NOMO-1 (cell line): ENCODE measurements around the gene CTPS1.

ENCODE experiments used
- DNase-seq, 2 experiments: peaks; one replicate each; lab custom pipeline; 2025; ENCODE audit not compliant: unreplicated experiment in 2 of 2; lab: John Stamatoyannopoulos, UW

Gene CTPS1

GRCh38 chr1:40988280-40988679 lies 8.8 kb downstream of the CTPS1 start:
- no peak for DNase-seq

GRCh38 chr1:40989066-40989465 lies 9.6 kb downstream of the CTPS1 start:
- DNase-seq = no peak

- no peak for DNase-seq
These were observed 17.6 kb downstream of the CTPS1 start for GRCh38 chr1:40997096-40997495.

GRCh38 chr1:40998668-40999067 lies 19.2 kb downstream of the CTPS1 start:
- DNase-seq = no peak

DNA sequence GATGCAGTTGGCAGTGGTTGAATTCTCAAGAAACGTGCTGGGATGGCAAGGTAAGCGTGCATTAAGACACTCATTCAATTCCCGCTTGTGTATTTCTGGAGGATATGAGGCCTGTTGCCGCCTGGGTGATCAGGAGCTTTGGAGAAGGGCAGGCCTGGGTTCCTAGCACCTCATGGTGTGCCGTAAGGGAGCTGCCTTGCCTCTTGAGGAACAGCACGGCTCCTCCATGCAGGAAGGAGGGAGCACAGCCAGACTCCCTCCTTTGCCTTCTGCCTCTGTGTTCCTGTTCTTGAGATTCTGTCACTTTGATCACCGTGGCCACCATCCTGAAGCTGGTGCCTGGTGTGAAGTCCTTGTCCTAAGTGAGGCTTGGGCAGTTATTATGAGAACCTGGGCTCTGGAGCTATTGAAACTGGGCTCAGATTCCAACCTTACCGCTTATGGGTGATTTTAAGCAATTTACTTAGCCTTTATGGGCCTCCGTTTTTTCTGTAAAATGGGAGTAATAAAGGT lies 23.7 kb downstream of the CTPS1 start:
- DNase-seq = no peak

GRCh38 chr1:41003640-41004220 lies 24.2 kb downstream of the CTPS1 start:
- DNase-seq = peak; percentile 30 to 44

DNA sequence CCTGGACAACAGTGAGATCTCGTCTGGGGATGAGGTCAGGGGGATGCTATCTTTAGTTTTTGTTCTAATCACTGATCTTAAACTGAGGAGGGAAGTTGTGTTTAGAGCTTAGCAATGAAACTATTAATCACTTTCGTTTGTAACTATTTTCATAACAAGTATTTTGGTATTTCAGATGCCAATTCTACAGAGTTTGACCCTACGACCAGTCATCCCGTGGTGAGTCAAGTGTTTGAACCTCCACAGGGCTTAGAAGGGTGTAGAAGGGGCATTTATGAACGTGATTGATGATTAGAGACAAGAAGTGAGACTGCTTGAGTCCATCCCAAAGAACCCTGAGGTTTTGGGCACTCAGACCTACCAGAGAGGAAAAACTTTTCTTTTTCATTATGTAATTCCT lies 26.4 kb downstream of the CTPS1 start:
- no peak for DNase-seq

GRCh38 chr1:41006942-41007865 lies 27.7 kb downstream of the CTPS1 start:
- no peak for DNase-seq

DNA sequence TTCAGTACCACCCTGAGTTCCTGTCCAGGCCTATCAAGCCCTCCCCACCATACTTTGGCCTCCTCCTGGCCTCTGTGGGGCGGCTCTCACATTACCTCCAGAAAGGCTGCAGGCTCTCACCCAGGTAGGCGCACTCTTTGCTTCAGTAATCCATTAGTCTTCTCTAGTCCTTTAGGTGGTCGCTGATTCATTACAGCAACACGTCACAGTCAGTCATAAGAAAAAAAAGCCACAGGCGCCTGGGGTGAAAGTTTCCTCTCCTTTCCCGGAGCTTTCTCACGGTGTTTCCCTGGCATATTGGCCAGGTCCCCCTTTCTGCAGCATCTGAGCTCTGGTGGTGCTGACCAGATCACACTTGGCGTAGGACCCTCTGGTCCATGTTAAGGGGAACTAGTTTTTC lies 30.0 kb downstream of the CTPS1 start:
- DNase-seq = no peak

DNA sequence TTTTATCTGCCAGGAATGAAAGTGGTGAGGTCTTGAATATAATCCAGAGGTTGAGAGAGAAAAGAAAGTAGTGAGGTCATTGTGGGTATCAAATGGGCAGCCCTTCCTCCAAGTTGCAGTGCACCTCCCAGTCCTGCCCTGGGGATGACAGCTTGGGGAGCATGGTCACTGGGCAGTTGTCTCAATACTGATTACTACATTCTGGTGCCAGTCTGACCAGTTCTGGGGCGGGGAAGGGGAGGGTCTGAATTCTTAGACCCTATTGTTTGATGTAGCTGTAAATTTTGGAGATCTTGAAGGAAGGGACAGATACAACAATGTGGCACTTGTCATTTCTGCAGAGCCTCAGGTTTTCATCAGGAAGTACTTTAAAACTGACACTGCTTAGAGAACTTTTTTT lies 30.8 kb downstream of the CTPS1 start:
- DNase-seq = no peak

DNA sequence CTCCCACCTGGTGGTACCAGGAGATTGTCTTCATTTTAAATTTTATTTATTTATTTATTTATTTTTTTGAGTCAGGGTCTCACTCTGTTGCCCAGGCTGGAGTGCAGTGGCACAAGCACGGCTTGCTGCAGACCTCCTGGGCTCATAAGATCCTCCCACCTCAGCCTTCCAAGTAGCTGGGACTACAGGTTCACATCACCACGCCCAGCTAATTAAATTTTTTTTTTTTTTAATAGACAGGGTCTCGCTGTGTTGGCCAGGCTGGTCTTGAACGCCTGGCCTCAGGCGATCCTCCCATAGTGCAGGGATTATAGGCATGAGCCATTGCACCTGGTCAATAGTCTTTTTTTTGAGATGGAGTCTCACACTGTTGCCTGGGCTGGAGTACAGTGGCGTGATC lies 33.5 kb downstream of the CTPS1 start:
- DNase-seq = no peak

DNA sequence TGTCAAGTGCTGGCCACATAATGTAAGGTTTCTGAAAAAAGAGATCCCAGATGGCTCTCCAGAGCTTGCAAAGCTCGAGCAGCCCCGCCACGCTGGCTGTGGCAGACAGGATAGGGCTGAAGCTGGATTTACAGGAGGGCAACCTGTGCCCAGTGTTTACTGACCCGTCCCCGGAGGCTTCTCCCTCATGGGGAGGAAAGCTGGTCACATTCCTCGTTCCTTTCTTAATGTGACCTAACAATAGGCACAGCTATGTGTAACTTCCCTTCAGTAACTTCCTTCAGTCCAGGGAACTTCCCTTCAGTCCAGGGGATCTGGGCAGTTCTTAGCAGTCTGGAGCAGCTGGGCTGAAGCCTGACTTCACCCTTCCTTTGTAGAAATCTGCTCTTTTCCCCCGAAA lies 34.3 kb downstream of the CTPS1 start:
- no peak for DNase-seq

- no peak for DNase-seq
These were observed 35.4 kb downstream of the CTPS1 start for GRCh38 chr1:41014871-41015270.

DNA sequence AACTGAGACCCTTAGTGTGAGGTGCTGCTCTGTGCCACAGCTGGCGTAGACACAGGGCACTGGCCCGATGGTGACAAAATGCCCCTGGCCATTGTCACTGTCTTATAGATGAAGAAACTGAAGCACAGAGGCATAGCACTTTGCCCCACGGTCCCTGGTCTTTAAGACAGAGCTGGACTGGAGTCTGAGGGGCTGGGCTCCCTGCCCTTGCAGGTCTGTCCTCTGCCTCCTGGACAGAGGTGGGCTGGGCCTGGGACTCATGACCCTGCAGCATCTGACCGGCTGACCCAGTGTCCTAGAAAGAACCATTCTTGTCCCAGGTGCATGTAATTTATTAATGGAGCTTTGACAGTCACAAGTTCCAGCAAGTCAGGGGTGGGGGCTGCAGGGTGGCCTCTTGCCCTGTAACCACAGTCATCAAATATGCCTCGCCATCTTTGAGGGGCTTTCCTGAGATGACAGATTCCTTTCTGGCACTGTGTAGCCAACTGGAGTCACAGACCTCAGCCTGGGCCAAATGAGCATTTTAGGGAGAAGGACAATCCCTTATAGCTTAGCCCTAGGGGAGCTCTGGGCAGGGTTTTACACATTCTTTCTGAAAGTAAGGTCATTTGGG lies 35.9 kb downstream of the CTPS1 start:
- no peak for DNase-seq

DNA sequence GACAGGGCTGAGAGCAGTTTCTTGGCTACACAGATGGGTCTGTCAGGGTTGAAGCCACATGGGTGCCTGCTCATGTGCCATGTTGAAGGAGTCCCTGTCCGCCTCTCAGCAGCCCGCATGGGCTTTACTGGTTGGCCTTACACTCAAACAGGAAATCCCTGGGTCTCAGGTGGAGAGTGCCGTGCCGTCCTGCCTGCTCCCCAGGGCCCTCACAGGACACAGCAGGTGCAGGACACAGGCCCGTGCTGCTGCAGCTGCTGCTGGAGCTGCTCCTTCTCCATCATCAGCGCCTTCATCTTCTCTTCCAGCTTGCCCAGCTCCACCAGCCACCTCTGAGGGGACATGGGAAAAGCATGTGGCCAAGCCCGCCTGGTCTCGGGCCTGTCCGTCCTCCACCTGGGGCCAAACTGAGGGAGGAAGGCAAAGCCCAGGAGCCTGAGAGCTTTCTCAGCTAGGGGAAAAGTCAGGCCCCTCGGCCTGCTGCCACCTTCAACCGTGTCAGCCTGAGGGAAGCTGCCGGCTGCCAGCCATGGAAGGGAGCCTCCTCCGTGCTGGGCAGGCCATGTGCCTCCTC lies 36.5 kb downstream of the CTPS1 start:
- no peak for DNase-seq

DNA sequence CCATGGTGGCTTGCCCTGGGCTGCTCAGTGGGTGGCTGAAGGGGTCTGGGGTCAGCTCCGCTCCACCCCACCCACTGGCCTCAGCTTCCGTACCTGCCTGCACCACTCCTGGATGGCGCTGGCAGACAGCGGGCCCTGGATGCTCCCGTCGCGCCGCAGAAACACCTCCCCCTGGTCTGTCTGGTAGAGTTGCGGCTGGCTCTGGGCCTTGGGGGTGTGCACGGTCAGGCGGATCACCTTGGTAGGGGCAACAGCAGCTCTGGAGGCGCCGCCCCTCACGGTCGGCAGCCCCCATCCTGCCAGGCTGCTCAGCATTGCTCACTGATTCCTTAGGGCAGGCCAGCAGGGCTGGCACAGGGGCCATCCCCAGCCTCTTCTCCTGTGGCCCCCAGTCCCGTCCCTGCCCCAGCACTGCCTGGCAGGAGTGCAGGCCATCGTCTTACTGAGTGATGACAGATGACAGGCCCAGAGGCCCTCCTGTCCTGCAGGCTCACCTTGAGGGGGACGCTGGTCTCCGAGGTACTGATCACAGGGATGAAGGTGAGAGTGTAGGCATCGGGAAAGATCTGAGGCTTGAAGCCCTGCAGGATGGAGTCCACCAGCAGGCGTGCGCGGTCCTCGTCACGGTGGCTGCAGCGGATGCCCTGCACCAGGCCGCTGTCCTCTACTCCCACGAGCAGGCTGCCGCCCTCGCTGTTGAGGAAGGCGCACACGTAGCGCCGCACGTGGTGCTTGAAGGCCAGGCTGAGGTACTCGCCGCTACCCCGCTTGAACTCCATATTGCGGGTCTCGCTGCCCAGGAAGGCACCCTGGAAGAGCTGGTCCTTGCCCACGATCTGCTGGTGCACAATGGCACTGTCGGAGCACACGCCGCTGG lies 37.9 kb downstream of the CTPS1 start:
- no peak for DNase-seq

GRCh38 chr1:41018018-41018410 lies 38.5 kb downstream of the CTPS1 start:
- no peak for DNase-seq

DNA sequence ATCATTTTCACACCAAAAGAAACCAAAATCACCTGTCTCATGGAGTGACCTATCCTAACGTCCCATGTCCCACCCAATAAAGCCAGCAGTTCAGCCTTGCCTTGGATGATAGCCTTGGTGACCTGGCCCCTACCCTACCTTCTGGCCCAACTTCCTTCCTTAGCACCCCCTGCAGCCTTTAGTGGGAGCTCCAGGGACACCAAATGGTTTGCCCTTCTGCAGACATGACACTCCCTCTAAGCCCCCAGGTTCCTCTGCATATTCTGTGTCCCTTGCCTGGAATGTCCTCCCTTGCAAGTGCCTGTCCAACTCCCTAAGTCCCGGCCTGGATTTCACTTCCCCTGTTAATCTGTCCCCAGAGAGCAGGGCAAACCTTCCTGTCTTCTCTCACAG lies 39.9 kb downstream of the CTPS1 start:
- no peak for DNase-seq

- DNase-seq = no peak
These were observed 40.6 kb downstream of the CTPS1 start for GRCh38 chr1:41020109-41020576.

GRCh38 chr1:41020654-41021053 lies 41.2 kb downstream of the CTPS1 start:
- DNase-seq = no peak
